ENCODE results near the gene SLC22A5.

Gene SLC22A5

DNA sequence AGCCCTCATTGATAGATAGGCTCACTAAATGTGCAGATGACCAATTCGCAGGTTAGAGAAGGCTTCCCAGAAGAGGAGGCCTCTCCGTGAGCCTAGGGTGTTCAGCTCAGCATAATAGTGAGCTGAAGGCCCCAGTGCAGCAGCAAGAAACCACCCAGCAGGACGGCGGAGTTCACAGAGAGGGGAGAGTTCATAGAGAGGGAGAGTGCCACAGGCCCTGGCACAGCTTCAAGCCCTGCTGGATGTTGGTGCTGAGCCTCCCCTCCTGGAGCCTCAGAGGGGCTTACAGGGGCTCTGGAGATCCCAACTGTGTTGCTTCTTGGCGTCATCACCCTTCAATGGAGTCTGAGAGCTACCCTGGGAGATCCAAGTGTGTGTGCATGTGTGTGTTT lies 2.1 kb downstream of the SLC22A5 start:
- no peak for TF ChIP-seq CTCF (IDR thresholded peaks at IDR 0.05; ENCODE audit: low read depth, low read length, missing control alignments)
- in situ Hi-C loops (cut with HindIII; ENCODE audit: low sequenced_read_pairs), result no loop called here
- no peak overlapping the region for H3K4me3 ChIP-seq (ENCODE audit: low read depth, low read length)
- DNase-seq (ENCODE audit: low read depth), result no peak

DNA sequence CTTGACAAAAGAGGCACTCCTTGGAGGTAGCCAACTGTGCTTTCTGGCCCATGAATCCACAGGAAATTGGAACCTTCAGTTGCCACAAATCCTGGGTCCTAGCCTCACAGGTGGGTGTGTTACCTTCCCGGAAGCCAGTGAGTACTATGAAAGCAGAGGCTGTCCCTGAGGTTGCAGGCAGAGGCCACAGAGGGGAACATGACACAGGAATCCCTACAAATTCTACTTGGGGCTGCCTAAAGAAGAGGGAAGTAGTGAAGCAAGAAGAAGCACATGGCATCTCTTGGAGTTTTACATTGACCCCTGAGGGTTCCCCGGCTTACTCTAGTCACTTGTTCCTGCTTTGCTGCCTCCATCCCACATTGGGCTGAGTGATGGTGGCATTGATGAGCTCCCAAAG lies 2.6 kb downstream of the SLC22A5 start:
- in situ Hi-C loops (cut with HindIII; ENCODE audit: low sequenced_read_pairs), result no loop called here
- no peak for DNase-seq (ENCODE audit: low read depth)
- no peak for TF ChIP-seq CTCF (IDR thresholded peaks at IDR 0.05; ENCODE audit: low read depth, low read length, missing control alignments)
- H3K4me3 ChIP-seq (ENCODE audit: low read depth, low read length), result no peak overlapping the region

DNA sequence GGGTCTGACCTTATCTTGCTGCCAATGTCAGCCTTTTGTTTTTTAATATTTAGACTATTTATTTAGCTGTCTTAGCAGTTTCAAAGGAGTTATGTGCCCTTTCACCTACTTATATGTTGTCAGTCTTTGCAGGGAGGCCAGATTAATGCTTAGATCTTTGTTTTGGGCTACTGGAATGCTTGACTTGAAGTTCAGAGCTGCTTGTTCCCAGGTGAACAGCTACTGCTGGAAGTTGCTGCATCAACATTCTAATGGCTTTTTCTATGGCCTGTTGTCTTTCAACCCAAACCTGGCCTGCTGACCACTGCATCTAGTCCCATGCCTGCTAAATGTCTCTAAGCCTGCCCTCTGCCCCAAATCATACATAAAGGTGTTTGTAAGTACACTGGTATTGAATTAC lies 3.0 kb downstream of the SLC22A5 start:
- no peak overlapping the region for H3K4me3 ChIP-seq (ENCODE audit: low read depth, low read length)
- in situ Hi-C loops (cut with HindIII; ENCODE audit: low sequenced_read_pairs), result no loop called here
- no peak for DNase-seq (ENCODE audit: low read depth)
- no peak for TF ChIP-seq CTCF (IDR thresholded peaks at IDR 0.05; ENCODE audit: low read depth, low read length, missing control alignments)

GRCh38 chr5:132375957-132376356 lies 6.4 kb downstream of the SLC22A5 start:
- in situ Hi-C loops (cut with HindIII; ENCODE audit: low sequenced_read_pairs), result no loop called here
- TF ChIP-seq CTCF (IDR thresholded peaks at IDR 0.05; ENCODE audit: low read depth, low read length, missing control alignments), result no peak
- DNase-seq (ENCODE audit: low read depth), result no peak
- no peak overlapping the region for H3K4me3 ChIP-seq (ENCODE audit: low read depth, low read length)

DNA sequence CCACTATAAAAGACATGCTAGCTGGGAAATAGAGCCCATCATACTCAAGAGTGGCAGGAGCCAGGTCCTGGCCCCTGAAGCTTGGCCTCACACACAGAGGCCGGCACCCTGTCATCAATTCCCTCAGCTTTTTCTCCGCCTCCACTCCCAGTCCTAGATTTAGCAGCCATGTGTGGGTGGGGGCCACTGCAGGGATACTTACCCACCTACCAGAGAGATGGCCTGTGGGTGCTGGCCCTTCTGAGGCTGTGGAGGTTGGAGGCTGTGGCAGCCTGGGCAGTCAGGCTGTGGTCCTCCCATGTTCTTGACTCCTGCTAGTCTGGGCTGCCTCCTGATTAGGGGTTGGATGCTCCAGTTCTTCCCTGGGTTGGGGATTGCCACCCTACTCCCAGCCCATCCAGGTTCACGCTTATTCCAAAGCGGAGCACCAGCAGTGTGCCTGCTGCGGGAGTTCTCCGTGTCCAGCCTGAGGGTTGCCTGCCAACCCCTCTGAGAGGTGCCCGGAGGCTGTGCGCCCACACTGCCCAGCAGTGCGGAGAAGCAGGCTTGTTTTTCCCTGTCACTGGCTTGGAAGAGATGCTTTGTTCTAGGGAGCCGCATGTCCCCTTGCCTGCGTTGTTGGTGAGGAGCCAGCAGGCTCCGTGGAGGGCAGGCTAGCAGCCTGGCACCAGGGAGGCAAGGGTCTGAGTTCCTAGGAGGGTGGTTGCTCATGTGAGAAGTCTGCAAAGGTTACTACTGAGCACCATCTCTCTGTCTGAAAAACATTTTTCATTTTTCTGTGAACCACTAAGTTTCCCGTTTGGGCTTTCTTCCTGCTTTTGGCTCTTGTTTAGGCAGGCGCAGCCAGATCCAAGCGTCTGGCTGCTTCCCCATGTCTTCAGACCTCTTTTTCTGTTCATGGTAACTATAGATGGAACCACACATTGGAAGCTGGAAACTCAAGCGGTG lies 7.5 kb downstream of the SLC22A5 start:
- TF ChIP-seq CTCF (IDR thresholded peaks at IDR 0.05; ENCODE audit: low read depth, low read length, missing control alignments), result no peak
- DNase-seq (ENCODE audit: low read depth), result no peak
- H3K4me3 ChIP-seq (ENCODE audit: low read depth, low read length), result no peak overlapping the region

GRCh38 chr5:132377738-132378137 lies 8.2 kb downstream of the SLC22A5 start:
- no peak for TF ChIP-seq CTCF (IDR thresholded peaks at IDR 0.05; ENCODE audit: low read depth, low read length, missing control alignments)
- no peak for DNase-seq (ENCODE audit: low read depth)
- H3K4me3 ChIP-seq (ENCODE audit: low read depth, low read length), result no peak overlapping the region
- in situ Hi-C loops (cut with HindIII; ENCODE audit: low sequenced_read_pairs), result no loop called here

More for the DNA sequence above, 7.5 kb downstream of the SLC22A5 start:
- in situ Hi-C loops (cut with HindIII; ENCODE audit: low sequenced_read_pairs), result no loop called here

All from astrocyte of the cerebellum (primary cell).